ENCODE data around the gene AOPEP.
"Not testable (repeated sequence)": the region's sequence is repeated elsewhere in the genome, so short reads cannot be mapped to it uniquely, and the experiment has no call there.

- TF ChIP-seq EZH2phosphoT487 (IDR thresholded peaks at IDR 0.05; ENCODE audit: borderline replicate concordance, low read length); CTCF (IDR thresholded peaks at IDR 0.05; ENCODE audit: low read depth, low read length, poor library complexity, severe bottlenecking): not testable (repeated sequence)
Measured at GRCh38 chr9:95020644-95021043, 294.1 kb downstream of the AOPEP start.

All from DOHH2 (cell line).